ENCODE data around the gene ZBTB42. TPM values are rescaled to one million over a fixed set of nuclear protein-coding genes. Genes with fewer than 3 reads are reported as not detected.
A peak's percentile ranks its signal among the peaks of the same experiment; 100 is the strongest.
"Not testable (repeated sequence)": the region's sequence is repeated elsewhere in the genome, so short reads cannot be mapped to it uniquely, and the experiment has no call there.

Gene ZBTB42
- total RNA-seq, 4 donors from 2014 or later, result 5.9 to 12.3 (median 6.7) TPM

DNA sequence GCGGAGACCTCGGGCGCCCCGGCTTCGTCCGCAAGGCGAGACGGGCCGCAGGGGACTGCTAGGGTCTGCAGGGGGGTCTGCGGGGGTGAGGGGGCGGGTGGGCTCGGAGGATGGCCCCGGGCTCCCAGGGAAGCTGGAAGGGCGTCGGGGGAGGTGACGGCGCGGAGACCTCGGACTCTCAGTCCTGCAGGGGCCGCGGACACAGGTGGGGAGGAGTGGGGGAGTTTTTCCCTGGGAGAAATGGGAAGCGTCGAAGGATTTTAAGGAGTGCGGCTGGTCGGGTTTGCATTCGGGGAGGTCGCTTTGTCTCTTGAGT, 25.9 kb downstream of the ZBTB42 start:
- 0 to 2% methylated on average over 18 to 27 of the region's 27 CpGs for WGBS, 2 donors
- TF ChIP-seq, protein P1, sequence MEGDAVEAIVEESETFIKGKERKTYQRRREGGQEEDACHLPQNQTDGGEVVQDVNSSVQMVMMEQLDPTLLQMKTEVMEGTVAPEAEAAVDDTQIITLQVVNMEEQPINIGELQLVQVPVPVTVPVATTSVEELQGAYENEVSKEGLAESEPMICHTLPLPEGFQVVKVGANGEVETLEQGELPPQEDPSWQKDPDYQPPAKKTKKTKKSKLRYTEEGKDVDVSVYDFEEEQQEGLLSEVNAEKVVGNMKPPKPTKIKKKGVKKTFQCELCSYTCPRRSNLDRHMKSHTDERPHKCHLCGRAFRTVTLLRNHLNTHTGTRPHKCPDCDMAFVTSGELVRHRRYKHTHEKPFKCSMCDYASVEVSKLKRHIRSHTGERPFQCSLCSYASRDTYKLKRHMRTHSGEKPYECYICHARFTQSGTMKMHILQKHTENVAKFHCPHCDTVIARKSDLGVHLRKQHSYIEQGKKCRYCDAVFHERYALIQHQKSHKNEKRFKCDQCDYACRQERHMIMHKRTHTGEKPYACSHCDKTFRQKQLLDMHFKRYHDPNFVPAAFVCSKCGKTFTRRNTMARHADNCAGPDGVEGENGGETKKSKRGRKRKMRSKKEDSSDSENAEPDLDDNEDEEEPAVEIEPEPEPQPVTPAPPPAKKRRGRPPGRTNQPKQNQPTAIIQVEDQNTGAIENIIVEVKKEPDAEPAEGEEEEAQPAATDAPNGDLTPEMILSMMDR (IDR thresholded peaks at IDR 0.05), result no peak
- TF ChIP-seq EP300 (IDR thresholded peaks at IDR 0.05), result no peak
- TF ChIP-seq POLR2A (IDR thresholded peaks at IDR 0.05), result no peak
- H3K4me1 ChIP-seq, result peaks cover 0 to 25% (median 21%) of the 10 kb centered on the region in 4 donors
- no peaks in the 10 kb centered on the region for H3K27me3 ChIP-seq
- H3K9me3 ChIP-seq, result no peaks in the 10 kb centered on the region
- DNase-seq (ENCODE audit: low spot score in 2 of 2), result no peak
- H3K36me3 ChIP-seq, result no peaks in the 10 kb centered on the region
- peak overlapping the region in 2 of 4 donors; percentile 21 to 68 for H3K27ac ChIP-seq
- H3K4me3 ChIP-seq, result peak overlapping the region; percentile 20 to 71 (median 47)

DNA sequence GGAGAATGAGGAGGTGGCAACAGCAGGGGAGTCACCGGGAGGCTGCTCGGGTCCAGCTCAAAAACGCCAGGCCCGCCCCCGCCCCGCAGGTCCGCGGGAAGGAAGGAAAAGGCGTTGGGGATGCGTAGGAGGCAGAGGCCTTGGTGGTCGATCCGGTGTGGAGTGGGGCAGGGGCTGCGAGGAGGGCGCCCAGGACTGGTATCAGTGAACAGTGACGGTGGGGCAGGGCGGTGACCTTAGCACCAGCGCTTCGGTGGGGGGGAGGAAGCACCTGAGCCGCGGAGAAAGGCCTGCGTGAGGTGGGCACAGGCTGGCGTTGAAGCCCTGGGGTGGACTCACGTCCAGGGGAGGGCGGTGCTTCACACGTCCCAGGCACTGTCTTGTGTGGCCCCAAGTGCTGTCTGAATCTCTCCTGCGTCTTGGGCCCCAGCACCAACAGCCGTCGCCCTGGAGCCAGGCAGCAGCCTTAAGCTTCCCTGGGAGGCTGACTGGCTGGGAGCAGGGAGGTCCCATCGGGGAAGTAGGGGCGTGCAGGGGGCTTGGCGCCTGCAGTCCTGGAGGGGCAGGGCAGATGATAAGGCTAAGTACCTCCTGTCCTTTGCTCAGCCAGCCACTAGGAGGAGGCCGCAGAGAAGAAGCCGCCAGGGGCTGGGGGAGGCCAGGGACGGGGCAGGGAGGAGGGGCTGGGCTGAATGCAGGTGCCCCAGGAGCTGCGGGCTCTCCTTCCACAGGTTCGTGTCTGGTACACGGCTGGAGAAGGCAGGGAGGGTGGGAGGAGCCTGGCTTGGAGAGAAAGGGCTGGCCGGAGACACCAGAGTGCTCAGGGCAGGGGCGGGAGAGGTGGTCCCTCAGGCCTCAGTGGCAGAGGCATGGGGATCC, 26.5 kb downstream of the ZBTB42 start:
- Histone ChIP-seq H3K36me3 (no peaks in the 10 kb centered on the region), H3K9me3 (no peaks in the 10 kb centered on the region), H3K27ac (peak overlapping the region in 2 of 4 donors; percentile 21 to 68), H3K4me3 (peak overlapping the region; percentile 20 to 71 (median 47)), H3K27me3 (no peaks in the 10 kb centered on the region), H3K4me1 (peaks cover 0 to 25% (median 21%) of the 10 kb centered on the region in 4 donors)
- TF ChIP-seq POLR2A (IDR thresholded peaks at IDR 0.05), result no peak
- no peak for TF ChIP-seq EP300 (IDR thresholded peaks at IDR 0.05)
- TF ChIP-seq, protein P1 (IDR thresholded peaks at IDR 0.05), result peak; percentile 12 to 44 (median 41)
- DNase-seq (ENCODE audit: low spot score in 2 of 2), result no peak
- WGBS, 2 donors, result 7 to 8% methylated on average over 33 to 34 of the region's 39 CpGs

DNA sequence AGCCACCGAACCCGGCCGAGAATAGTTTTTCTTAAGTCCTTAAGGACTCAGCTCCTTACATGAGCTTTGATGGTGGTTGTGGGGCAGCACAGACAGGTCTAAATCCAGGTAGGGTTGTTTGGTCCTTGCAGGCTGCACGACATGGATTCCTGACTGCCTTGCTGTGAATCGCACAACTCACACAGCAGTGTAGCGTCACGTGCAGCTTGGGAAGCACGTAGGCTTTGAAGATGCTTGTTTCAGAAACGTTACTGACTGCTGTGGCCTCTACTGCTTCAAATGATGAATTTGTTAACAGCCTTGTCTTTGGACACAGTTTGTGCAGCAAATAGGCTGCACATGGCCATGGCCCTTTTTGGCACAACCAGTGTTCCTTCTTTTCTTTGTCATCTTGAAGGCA, 29.9 kb downstream of the ZBTB42 start:
- no peak for DNase-seq (ENCODE audit: low spot score in 2 of 2)
- WGBS, 2 donors, result 59 to 66% methylated on average over 9 of the region's 9 CpGs
- H3K9me3 ChIP-seq, result no peaks in the 10 kb centered on the region
- peaks cover 0 to 20% (median 18%) of the 10 kb centered on the region in 4 donors for H3K4me1 ChIP-seq
- H3K4me3 ChIP-seq, result no peak overlapping the region
- H3K27me3 ChIP-seq, result no peaks in the 10 kb centered on the region
- no peak overlapping the region for H3K27ac ChIP-seq
- TF ChIP-seq, protein P1 (IDR thresholded peaks at IDR 0.05), result no peak
- TF ChIP-seq POLR2A (IDR thresholded peaks at IDR 0.05) (no peak), EP300 (IDR thresholded peaks at IDR 0.05) (no peak)
- H3K36me3 ChIP-seq, result no peaks in the 10 kb centered on the region

DNA sequence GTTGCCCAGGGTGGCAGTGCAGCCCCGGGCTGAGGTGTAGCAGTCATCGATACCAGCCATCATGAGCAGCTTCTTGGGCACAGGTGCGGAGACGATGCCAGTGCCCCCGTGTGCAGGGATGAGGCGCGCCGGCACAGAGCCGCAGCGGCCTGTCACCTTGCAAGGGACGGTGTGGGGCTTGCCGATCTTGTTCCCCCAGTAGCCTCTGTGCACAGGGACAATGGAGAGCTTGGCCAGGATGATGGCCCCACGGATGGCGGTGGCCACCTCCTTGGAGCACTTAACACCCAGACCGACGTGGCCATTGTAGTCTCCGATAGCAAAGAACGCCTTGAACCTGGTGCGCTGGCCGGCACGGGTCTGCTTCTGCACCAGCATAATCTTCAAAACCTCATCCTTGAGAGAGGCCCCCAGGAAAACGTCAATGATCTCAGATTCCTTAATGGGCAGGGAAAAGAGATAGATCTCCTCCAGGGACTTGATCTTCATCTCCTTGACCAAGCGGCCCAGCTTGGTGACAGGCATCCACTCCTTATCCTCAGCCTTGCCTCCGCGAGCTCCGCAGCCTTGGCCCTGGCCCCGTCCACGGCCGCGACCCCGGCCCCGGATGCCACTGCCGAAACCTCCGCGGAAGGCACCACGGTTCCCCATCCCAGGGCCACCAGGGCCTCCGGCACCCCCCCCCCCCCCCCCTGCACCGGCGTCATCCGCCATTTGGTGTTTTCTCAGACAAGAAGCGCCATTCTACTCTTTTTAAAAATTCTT, 35.5 kb downstream of the ZBTB42 start:
- DNase-seq (ENCODE audit: low spot score in 2 of 2); H3K27me3 ChIP-seq; H3K9me3 ChIP-seq; H3K36me3 ChIP-seq; H3K27ac ChIP-seq; H3K4me1 ChIP-seq; H3K4me3 ChIP-seq: not testable (repeated sequence)
- 89 to 91% methylated on average over 29 to 30 of the region's 41 CpGs for WGBS, 2 donors

DNA sequence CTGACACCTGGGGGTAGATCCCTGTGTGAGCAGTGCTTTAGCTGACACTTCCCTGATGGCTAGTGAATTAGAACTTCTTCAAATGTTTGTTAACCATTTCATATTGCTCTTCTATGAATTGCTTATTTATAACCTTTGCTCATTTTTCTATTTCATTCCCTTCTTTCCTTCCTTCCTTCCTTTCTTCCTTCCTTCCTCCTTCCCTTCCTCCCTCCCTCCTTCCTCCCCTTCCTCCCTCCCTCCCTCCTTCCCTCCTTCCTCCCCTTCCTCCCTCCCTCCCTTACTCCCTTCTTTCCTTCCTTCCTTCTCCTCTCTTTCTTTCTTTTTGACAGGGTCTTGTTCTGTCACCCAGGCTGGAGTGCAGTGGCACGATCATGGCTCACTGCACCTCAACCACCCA, 40.8 kb downstream of the ZBTB42 start:
- Histone ChIP-seq H3K9me3 (no peaks in the 10 kb centered on the region), H3K27ac (no peak overlapping the region), H3K4me1 (peaks cover 0 to 17% (median 7%) of the 10 kb centered on the region in 4 donors), H3K36me3 (no peaks in the 10 kb centered on the region), H3K27me3 (peaks cover 0 to 49% of the 10 kb centered on the region in 2 donors), H3K4me3 (no peak overlapping the region)
- no peak for DNase-seq (ENCODE audit: low spot score in 2 of 2)
- TF ChIP-seq, protein P1 (IDR thresholded peaks at IDR 0.05), result no peak
- TF ChIP-seq EP300 (IDR thresholded peaks at IDR 0.05), result no peak
- no peak for TF ChIP-seq POLR2A (IDR thresholded peaks at IDR 0.05)
- WGBS, 2 donors, result 68 to 89% methylated on average over 1 of the region's 1 CpG

Measured in tibial nerve (tissue), 4 donors.